SKM-1 treated with dmso at 0.1 percent for 144 hours (cell line): ENCODE measurements around the gene ULK1.
A peak's percentile ranks its signal among the peaks of the same experiment; 100 is the strongest.

ENCODE experiments used
- DNase-seq: peaks from one replicate; lab custom pipeline; 2025; ENCODE audit not compliant: unreplicated experiment; lab: John Stamatoyannopoulos, UW

ULK1 gene

DNA sequence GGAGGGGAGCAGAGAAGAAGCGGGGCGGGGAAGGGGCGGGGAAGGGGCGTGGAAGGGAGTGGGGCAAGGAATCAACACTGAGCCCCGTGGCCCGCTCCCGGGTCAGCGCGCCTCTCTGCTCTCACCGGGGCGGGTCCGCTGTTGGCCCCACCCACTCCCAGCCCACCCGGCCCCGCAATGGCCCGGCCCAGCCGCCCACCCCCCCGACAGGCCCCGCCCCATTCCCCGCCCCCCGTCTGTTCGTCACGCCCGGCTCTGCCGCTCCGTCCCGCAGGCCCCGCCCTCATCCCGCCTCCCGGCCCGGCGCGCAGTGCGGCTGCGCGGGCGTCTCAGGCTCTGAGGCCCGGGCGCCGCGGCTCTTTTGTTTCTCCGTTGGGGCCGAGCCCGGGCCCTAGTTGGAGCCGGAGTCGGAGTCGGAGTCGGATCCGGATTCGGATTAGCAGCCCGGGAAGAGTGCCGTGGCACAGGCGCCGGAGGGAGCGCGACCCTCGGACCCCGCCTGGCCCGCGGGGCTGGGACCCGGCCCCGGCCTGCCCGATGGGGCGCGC lies at the start of gene ULK1:
Gene ULK1 (plus strand): TSS at position 310 of the 548 bp plus-strand sequence. CDS start 380 bp downstream, outside the sequence.
- peak; percentile 70 for DNase-seq

DNA sequence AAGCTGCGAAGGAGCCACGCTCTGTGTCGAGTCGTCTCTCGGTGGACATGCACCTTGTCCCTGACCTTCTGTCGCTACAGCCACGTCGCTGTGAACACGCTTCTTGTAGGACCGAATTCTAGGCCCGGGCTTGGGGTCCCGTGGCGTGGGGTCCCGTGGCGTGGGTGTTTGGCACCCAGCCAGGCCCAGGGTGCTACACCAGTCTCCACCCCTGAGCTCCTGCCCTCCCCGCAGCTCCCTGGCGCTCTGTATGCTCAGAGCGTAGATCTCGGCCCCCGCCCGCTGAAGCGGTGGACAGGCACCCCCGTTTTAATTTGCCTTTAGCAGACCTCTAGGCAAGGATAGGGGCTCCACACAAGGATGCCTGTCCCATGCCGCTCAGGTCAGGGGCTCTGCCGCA lies 49.8 kb upstream of the ULK1 start:
- DNase-seq, result no peak

- DNase-seq, result no peak
Measured at GRCh38 chr12:131845121-131845520, 49.3 kb upstream of the ULK1 start.

DNA sequence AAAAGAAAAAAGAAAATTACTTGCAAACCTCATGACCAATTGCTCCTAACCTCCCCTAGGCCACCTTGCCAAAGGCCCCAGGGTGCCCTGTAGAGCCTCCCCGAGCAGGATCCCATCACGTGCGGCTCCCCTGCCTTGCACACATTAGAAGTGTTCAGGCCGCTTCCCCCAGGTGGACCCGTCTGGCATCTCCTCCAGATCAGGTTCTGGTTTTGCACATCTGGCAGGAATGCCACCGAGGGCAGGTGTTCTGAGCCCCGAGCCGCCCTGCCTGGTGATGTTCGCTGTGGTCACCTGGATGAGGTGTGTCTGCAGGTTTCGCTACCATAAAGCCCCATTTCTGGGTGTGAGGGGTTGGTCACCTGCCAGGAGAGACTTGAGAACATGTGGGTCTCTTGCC lies 47.0 kb upstream of the ULK1 start:
- DNase-seq, result no peak

GRCh38 chr12:131848753-131849152 lies 45.7 kb upstream of the ULK1 start:
- DNase-seq, result no peak

GRCh38 chr12:131849700-131850553 lies 44.5 kb upstream of the ULK1 start:
- no peak for DNase-seq

GRCh38 chr12:131850856-131851559 lies 43.4 kb upstream of the ULK1 start:
- DNase-seq, result no peak

GRCh38 chr12:131851741-131852550 lies 42.5 kb upstream of the ULK1 start:
- DNase-seq, result no peak

DNA sequence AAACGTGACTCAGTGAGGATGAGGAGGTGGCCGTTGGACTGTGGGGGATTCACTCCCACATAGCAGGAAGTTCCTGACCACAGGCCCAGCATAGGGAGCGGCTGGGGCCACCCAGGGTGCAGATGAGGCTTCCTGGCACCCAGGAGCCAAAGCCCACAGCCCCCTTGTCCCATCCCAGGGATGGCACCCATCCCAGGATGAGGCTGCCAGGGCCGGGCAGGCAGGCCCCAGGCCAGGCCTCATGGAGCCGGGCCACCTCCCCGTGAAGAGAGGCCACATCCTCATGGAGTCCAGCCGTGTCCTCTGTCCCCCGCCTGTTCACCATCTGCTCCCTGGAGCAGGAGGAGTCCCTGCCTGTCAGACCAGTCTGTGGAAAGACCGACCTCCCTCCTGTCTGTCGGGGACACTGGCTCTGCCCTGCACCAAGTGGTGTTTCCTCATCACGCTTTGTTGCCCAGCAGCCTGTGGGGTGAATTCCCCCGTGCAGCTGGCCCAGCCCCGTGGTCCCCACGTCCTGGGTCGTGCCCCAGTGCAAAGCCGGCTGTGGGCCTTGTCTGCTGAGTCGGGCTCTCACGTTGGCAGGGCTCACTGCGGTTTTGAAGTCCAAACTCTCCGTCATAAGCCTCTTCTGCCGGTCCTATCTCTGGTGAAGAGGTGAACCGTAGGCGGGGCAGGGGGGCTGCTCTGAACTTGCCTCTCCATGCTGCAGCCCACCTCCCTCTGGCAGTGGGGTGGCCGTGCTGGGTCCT lies 41.7 kb upstream of the ULK1 start:
- DNase-seq, result peak; percentile 12

- DNase-seq, result no peak
Measured at GRCh38 chr12:131853832-131854797, 40.3 kb upstream of the ULK1 start.

DNA sequence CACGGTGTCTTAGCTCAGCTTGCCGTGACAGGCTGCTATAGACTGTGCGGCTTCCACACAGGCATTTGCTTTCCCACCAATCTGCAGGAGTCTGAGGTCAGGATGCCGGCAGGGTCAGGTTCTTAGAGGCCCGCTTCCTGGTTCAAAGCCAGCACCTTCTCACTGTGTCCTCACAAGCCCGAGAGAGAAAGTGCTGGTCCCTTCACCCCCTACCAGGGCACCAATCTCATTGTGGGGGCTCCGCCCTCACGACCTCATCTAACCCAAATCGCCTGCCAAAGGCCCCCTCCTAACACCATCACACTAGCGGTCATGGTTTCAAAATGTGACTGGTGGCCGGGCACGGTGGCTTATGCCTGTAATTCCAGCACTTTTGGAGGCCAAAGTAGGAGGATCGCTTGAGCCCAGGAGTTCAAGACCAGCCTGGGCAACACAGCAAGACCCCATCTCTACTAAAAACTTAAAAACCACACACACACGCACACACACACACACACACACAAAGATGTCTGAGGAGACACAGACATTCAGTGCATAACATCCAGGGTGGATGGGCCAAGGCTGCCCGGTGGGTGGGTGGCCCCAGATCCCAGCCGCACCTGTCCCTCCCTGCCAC lies 39.5 kb upstream of the ULK1 start:
- no peak for DNase-seq

- no peak for DNase-seq
Measured at GRCh38 chr12:131855521-131856142, 38.8 kb upstream of the ULK1 start.

DNA sequence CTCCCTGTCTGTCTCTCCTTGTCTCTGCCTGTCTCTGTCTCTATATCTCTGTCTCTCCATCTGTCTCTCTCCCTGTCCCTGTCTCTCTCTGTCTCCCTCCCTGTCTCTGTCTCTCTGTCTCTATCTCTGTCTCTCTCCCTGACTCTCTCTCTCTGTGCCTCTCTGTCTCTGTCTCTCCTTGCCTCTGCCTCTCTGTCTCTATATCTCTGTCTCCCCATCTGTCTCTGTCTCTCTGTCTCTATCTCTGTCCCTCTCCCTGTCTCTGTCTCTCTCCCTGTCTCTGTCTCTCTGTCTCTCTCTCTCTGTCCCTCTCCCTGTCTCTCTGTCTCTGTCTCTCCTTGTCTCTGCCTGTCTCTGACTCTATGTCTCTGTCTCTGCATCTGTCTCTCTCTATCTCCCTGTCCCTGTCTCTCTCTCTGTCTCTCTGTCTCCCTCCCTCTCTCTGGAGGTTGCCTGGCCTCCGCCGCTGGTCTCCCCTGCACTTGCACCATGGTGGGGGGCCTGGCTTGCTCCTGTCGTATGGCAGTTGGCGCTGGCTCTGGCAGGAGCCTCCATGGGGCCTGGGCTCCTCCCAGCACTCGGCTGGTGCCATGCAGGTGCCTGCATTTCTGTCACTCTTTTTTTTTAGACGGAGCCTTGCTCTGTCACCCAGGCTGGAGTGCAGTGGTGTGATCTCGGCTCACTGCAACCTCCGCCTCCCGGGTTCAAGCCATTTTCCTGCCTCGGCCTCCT lies 37.9 kb upstream of the ULK1 start:
- DNase-seq, result no peak

- no peak for DNase-seq
Measured at GRCh38 chr12:131857908-131858850, 36.2 kb upstream of the ULK1 start.

DNA sequence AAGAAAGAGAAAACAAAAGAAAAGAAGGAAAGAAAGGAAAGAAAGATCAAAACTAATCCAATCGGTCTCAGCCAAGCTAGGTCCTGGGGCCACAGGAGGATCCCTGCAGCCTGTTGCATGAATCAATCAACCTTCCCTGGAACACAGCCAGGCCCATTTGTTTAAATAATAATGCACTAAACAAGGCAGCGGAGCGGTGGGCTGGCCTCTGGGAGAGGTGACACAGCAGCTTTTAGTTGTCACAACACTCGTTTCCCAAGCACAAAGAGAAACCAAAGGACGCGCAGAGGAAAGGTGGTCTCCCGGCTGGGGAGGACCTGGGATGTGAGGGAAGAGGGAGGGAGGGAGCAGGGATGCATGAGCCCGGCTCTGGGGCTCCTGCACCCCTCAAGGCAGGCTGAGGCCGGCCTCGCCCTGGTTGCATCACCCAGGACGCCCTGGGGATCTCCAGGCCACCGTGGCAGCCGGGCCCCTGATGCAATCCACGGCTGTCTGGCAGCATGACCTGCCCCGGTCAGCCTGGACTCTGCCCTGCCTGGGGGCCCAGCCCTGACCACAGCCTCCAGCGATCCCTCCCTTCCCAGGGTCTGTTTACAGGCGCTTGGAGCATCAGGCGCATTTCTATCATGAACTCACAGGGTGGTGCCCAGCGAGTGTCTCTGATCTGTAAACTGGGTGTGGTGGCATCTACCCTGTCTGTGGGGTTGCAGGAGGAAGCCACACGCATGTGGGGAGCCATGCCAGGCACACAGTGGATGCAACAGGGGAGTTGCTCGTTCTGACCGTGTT lies 33.8 kb upstream of the ULK1 start:
- DNase-seq, result peak; percentile 54
